Osteoblast (primary cell): ENCODE data around the gene CMTR1. TPM values are rescaled to one million over a fixed set of nuclear protein-coding genes. Genes with fewer than 3 reads are reported as not detected.

ENCODE experiments used
- DNase-seq: peaks from one replicate; pipeline ENCODE4 v3.0.0; 2011; ENCODE audit warnings: low spot score, mixed read lengths; ENCODE audit not compliant: insufficient read length; ENCODE audit errors: missing footprints
- H2AFZ ChIP-seq: 2 replicates; pipeline ENCODE4 v1.6.0; 2011; ENCODE audit warnings: mild to moderate bottlenecking, low read length
- H3K27ac ChIP-seq: 2 replicates; pipeline ENCODE4 v1.5.1; 2011; ENCODE audit warnings: mild to moderate bottlenecking, low read depth, low read length, moderate library complexity
- H3K27me3 ChIP-seq: 2 replicates; pipeline ENCODE4 v1.6.0; 2012; ENCODE audit warnings: mild to moderate bottlenecking, control low read depth, inconsistent platforms, low read length, moderate library complexity; ENCODE audit not compliant: insufficient read depth
- H3K36me3 ChIP-seq: 2 replicates; pipeline ENCODE4 v1.5.1; 2011; ENCODE audit warnings: mild to moderate bottlenecking, low read length, control low read depth, moderate library complexity; ENCODE audit not compliant: insufficient read depth
- H3K4me1 ChIP-seq: 2 replicates; pipeline ENCODE4 v1.5.1; 2011; ENCODE audit warnings: mild to moderate bottlenecking, low read length, control low read depth, moderate library complexity; ENCODE audit not compliant: insufficient read depth
- H3K4me2 ChIP-seq: 2 replicates; pipeline ENCODE4 v1.6.0; 2011; ENCODE audit warnings: mild to moderate bottlenecking, low read length; ENCODE audit not compliant: insufficient read depth
- H3K4me3 ChIP-seq: fragments of 200-600 bp; sonication (generic); 3 replicates; pipeline ENCODE4 v1.5.1; 2012; ENCODE audit warnings: mild to moderate bottlenecking, low read length, inconsistent platforms; ENCODE audit not compliant: insufficient read depth
- H3K79me2 ChIP-seq: 2 replicates; pipeline ENCODE4 v1.6.0; 2012; ENCODE audit warnings: mild to moderate bottlenecking, low read length, control low read depth, inconsistent platforms; ENCODE audit not compliant: insufficient read depth
- H3K9me3 ChIP-seq: 2 replicates; pipeline ENCODE4 v1.5.1; 2011; ENCODE audit warnings: low read depth, low read length, control low read depth
- H4K20me1 ChIP-seq: 2 replicates; pipeline ENCODE4 v1.6.0; 2012; ENCODE audit warnings: mild to moderate bottlenecking, low read length, control low read depth; ENCODE audit not compliant: insufficient read depth
- total RNA-seq: library from RNA; depleted of rRNA; stranded (reverse); fragments of >200 nt; gene quantifications from 2 replicates; pipeline ENCODE4 v1.2.3, GENCODE V29; 2012
- TF ChIP-seq, protein P1 (sequence below): IDR thresholded peaks from 2 replicates; pipeline ENCODE4 v1.5.1; 2011; ENCODE audit warnings: mild to moderate bottlenecking, low read depth, low read length, moderate library complexity; ENCODE audit errors: extremely low read depth

CMTR1 gene
- total RNA-seq, 1 donor = 38.7 TPM

DNA sequence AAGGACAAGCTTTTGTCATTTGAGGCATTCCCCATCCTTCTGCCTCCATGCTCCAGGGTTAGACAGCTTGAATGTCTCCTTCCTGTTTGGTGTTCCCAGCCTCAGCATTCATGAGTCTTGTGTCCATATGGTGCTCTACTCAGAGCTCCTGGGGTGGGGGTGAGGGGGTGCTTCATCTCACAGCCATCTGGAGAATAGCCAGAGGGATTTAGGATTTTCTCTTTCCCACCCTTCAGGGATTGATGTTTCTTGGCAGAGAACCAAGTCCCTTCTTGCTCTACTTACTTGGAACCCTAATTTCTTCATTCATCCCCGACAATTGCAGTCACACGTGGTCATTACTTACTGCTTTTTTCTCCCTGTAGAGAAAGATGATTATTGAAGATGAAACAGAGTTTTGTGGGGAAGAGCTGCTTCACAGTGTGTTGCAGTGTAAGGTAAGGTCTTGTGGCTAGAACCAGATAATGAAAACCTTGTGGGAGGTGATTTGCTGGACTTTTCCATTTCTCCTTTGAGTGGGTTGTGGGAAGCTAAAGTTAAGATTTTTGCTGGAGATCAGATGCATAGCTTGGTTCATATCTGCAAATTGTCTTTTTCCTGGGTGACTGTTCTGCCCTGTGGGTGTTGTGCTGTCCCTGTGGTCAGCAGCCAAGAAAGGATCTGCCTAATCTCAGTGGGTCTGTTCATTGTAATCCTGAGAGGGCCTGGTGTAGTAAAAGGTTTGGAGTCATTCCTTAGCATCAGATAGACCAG lies 18.6 kb downstream of the CMTR1 start:
- no peak overlapping the region for H3K4me2 ChIP-seq
- DNase-seq = no peak
- H2AFZ ChIP-seq = no peak overlapping the region

DNA sequence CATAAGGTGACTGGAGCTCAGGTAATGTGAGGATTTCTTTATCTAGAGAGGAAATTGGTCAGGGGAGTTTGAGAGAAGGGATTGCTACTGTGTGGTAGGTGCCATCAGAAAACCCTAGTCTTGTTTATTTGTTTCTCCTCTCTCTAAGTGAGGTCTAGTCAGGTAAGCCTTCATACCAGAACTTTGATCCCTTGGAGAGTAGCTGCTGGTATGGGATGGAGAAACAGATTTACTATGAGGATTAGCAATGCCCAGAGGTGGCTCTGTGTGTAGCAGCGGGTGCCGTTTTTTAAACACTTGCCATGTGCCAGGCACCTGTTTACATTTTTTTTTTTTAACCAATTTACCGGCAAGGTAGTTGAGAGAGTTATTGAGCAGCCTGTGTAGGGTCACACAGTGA lies 19.5 kb downstream of the CMTR1 start:
- H3K4me3 ChIP-seq = no peak overlapping the region
- TF ChIP-seq, protein P1, sequence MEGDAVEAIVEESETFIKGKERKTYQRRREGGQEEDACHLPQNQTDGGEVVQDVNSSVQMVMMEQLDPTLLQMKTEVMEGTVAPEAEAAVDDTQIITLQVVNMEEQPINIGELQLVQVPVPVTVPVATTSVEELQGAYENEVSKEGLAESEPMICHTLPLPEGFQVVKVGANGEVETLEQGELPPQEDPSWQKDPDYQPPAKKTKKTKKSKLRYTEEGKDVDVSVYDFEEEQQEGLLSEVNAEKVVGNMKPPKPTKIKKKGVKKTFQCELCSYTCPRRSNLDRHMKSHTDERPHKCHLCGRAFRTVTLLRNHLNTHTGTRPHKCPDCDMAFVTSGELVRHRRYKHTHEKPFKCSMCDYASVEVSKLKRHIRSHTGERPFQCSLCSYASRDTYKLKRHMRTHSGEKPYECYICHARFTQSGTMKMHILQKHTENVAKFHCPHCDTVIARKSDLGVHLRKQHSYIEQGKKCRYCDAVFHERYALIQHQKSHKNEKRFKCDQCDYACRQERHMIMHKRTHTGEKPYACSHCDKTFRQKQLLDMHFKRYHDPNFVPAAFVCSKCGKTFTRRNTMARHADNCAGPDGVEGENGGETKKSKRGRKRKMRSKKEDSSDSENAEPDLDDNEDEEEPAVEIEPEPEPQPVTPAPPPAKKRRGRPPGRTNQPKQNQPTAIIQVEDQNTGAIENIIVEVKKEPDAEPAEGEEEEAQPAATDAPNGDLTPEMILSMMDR = no peak
- no peaks in the 10 kb centered on the region for H3K27me3 ChIP-seq
- no peak overlapping the region for H3K4me2 ChIP-seq
- no peak overlapping the region for H3K27ac ChIP-seq
- H2AFZ ChIP-seq = no peak overlapping the region
- peaks cover 41% of the 10 kb centered on the region for H3K4me1 ChIP-seq
- no peak for DNase-seq
- no peaks in the 10 kb centered on the region for H4K20me1 ChIP-seq
- no peaks in the 10 kb centered on the region for H3K9me3 ChIP-seq
- H3K36me3 ChIP-seq = peaks cover 39% of the 10 kb centered on the region
- H3K79me2 ChIP-seq = no peaks in the 10 kb centered on the region

More for the DNA sequence above, 18.6 kb downstream of the CMTR1 start:
- no peak overlapping the region for H3K27ac ChIP-seq
- no peaks in the 10 kb centered on the region for H3K27me3 ChIP-seq
- no peak overlapping the region for H3K4me3 ChIP-seq
- TF ChIP-seq, protein P1 = no peak
- H4K20me1 ChIP-seq = no peaks in the 10 kb centered on the region
- no peaks in the 10 kb centered on the region for H3K9me3 ChIP-seq
- H3K36me3 ChIP-seq = peaks cover 47% of the 10 kb centered on the region
- H3K4me1 ChIP-seq = peaks cover 32% of the 10 kb centered on the region
- no peaks in the 10 kb centered on the region for H3K79me2 ChIP-seq

DNA sequence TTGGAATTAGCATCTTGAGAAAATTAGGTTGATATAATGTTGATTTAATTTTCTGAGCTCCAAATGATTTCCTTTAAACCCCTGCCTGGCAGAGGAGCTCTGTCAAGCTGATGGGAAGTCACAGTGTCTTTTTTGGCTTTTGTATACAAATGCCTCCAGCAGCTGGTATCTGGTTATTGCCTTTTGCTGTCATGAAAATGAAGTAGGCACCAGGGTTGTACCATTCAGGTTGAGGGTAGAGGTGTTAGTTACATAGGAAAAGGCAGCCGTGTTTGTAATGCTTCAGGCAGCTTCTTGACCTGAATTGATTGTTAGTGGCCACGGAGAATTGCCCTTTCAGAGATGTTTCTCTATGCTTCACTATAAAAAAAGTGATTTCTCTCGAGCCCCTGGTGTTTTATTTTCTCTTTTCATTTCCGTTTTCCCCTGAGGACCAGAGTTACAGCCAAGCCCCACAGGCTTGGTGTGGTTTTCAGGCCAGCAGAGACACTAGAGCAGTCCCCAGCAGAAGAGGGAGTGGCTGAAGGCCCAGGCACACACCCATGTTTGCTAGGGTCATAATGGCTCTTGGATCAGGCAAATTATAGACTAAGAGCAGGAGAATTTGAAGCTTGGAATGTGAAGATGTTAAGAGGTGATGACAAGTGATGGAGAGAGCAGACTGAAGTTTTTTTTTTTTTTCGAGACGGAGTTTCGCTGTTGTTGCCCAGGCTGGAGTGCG lies 21.6 kb downstream of the CMTR1 start:
- H3K4me3 ChIP-seq = no peak overlapping the region
- H4K20me1 ChIP-seq = no peaks in the 10 kb centered on the region
- TF ChIP-seq, protein P1 = no peak
- peaks cover 42% of the 10 kb centered on the region for H3K36me3 ChIP-seq
- H3K79me2 ChIP-seq = no peaks in the 10 kb centered on the region
- no peaks in the 10 kb centered on the region for H3K27me3 ChIP-seq
- no peaks in the 10 kb centered on the region for H3K9me3 ChIP-seq
- DNase-seq = no peak
- H3K4me1 ChIP-seq = peaks cover 44% of the 10 kb centered on the region
- H3K4me2 ChIP-seq = peak overlapping the region; percentile 12
- peak overlapping the region; percentile 37 for H2AFZ ChIP-seq
- H3K27ac ChIP-seq = peak overlapping the region; percentile 99

DNA sequence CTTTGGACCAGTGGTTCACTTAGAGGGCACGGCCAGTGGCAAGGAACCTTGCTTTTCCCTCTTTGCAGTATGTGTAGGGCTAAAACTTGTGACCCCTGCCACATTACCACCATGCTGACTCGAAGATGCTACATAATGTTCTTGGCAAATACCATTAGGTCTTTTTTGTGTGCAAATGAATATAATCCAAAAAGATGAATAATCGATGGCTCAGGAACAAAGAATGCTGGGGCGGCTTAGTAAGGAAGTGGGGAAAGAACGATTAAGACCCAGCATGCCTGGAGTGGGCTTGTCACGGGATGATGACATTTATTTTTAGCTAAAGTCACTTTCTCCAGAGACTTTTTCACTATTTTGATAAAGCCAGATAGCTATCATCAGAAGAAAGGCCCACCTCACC lies 23.1 kb downstream of the CMTR1 start:
- H3K4me2 ChIP-seq = peak overlapping the region; percentile 71
- peak overlapping the region; percentile 99 for H3K27ac ChIP-seq
- no peaks in the 10 kb centered on the region for H3K9me3 ChIP-seq
- no peaks in the 10 kb centered on the region for H4K20me1 ChIP-seq
- no peak for DNase-seq
- H3K27me3 ChIP-seq = no peaks in the 10 kb centered on the region
- H3K4me3 ChIP-seq = peak overlapping the region; percentile 32
- peak overlapping the region; percentile 39 for H2AFZ ChIP-seq
- no peaks in the 10 kb centered on the region for H3K79me2 ChIP-seq
- TF ChIP-seq, protein P1 = no peak
- H3K36me3 ChIP-seq = peaks cover 43% of the 10 kb centered on the region
- H3K4me1 ChIP-seq = peaks cover 44% of the 10 kb centered on the region
